ENCODE measurements around the gene GRIPAP1.

Gene GRIPAP1

DNA sequence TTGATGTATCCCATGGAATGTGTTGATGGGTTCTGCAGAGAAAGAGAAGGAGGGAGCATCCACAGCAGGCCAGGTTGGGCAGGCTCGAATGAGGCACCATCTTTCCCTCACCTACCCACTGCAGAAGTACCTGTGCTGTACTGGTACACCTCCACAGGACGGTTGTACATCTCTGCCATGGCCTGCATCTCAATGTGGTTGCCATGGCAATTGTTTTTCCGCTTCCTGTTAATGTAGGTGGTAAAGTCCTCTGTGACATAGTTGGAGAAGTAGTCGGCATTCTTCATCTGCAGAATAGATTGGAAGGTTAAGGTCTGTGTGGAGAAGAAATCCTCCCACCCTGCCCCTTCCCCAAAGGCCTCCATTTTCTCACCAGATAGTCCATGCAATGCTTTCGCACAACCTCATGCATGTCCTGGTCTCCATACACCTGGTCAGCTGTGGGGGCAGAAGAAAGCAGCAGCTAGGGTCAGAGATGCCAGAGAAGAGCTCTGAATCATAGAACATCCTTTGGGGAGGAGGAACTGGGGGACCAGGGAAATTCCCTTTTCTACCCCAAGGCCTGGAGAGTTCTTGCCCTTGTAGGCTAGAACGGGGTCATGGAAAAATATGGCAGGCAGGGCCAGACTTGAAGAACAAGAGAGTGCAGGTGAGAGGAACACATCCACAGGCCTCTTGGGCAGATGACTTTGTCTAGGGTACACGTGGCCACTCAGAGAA, 67.3 kb downstream of the GRIPAP1 start:
- Mint-ChIP-seq H3K9me3 (no peaks in the 10 kb centered on the region), H3K4me3 (peak overlapping the region; percentile 48), H3K4me1 (peaks cover 65% of the 10 kb centered on the region), H3K27ac (peak overlapping the region; percentile 97), H3K36me3 (ENCODE audit: low read depth) (peaks cover 31% of the 10 kb centered on the region), H3K27me3 (no peaks in the 10 kb centered on the region)
- peak; percentile 27 for ATAC-seq
- DNase-seq, result no peak

GRCh38 chrX:48933757-48934156, 68.3 kb downstream of the GRIPAP1 start:
- Mint-ChIP-seq H3K4me3 (peak overlapping the region; percentile 35), H3K9me3 (no peaks in the 10 kb centered on the region), H3K4me1 (peaks cover 56% of the 10 kb centered on the region), H3K27me3 (no peaks in the 10 kb centered on the region), H3K27ac (peak overlapping the region; percentile 97), H3K36me3 (ENCODE audit: low read depth) (peaks cover 32% of the 10 kb centered on the region)
- no peak for DNase-seq
- ATAC-seq, result no peak

- Mint-ChIP-seq H3K4me3 (no peak overlapping the region), H3K27me3 (no peaks in the 10 kb centered on the region), H3K9me3 (no peaks in the 10 kb centered on the region), H3K4me1 (peaks cover 30% of the 10 kb centered on the region), H3K27ac (no peak overlapping the region), H3K36me3 (ENCODE audit: low read depth) (peaks cover 31% of the 10 kb centered on the region)
- no peak for ATAC-seq
- no peak for DNase-seq
Observed at GRCh38 chrX:48927736-48928382, 74.2 kb downstream of the GRIPAP1 start.

GRCh38 chrX:48927123-48927522, 74.9 kb downstream of the GRIPAP1 start:
- no peaks in the 10 kb centered on the region for H3K27me3 Mint-ChIP-seq
- ATAC-seq, result no peak
- H3K4me1 Mint-ChIP-seq, result peaks cover 33% of the 10 kb centered on the region
- no peak overlapping the region for H3K27ac Mint-ChIP-seq
- DNase-seq, result no peak
- no peaks in the 10 kb centered on the region for H3K9me3 Mint-ChIP-seq
- H3K36me3 Mint-ChIP-seq (ENCODE audit: low read depth), result peaks cover 30% of the 10 kb centered on the region
- H3K4me3 Mint-ChIP-seq, result no peak overlapping the region

GRCh38 chrX:48924270-48924669, 77.8 kb downstream of the GRIPAP1 start:
- DNase-seq (no peak), ATAC-seq (no peak)
- peak overlapping the region; percentile 18 for H3K27ac Mint-ChIP-seq
- peaks cover 58% of the 10 kb centered on the region for H3K4me1 Mint-ChIP-seq
- no peaks in the 10 kb centered on the region for H3K9me3 Mint-ChIP-seq
- no peak overlapping the region for H3K4me3 Mint-ChIP-seq
- H3K27me3 Mint-ChIP-seq, result no peaks in the 10 kb centered on the region
- H3K36me3 Mint-ChIP-seq (ENCODE audit: low read depth), result peaks cover 36% of the 10 kb centered on the region

- ATAC-seq, result no peak
- Mint-ChIP-seq H3K4me3 (no peak overlapping the region), H3K27ac (peak overlapping the region; percentile 18), H3K4me1 (peaks cover 59% of the 10 kb centered on the region), H3K36me3 (ENCODE audit: low read depth) (peaks cover 35% of the 10 kb centered on the region), H3K27me3 (no peaks in the 10 kb centered on the region), H3K9me3 (no peaks in the 10 kb centered on the region)
- no peak for DNase-seq
Observed at GRCh38 chrX:48923771-48924170, 78.3 kb downstream of the GRIPAP1 start.

Data from activated naive CD8-positive, alpha-beta T cell treated with anti-CD3 and anti-CD28 coated beads, Interleukin-2, amount 50 U/mL, for 24 hours (primary cell).